Muscle of arm (tissue), 12 donors: ENCODE data around the gene KREMEN1. TPM values are rescaled to one million over a fixed set of nuclear protein-coding genes. Genes with fewer than 3 reads are reported as not detected.
A peak's percentile ranks its signal among the peaks of the same experiment; 100 is the strongest.

Source experiments
- DNase-seq: peaks from one replicate; pipeline ENCODE4 v3.0.0-alpha.2; 2013
- polyA plus RNA-seq, 12 donors: library from polyadenylated mRNA; unstranded; fragments of 120-200 nt; gene quantifications; one replicate each; pipeline ENCODE4 v1.2.1, GENCODE V29; 2013; ENCODE audit not compliant: insufficient read length in 12 of 12

Gene KREMEN1
- polyA plus RNA-seq, 12 donors = 65.7 to 117 (median 83.6) TPM; not detected in 1

DNA sequence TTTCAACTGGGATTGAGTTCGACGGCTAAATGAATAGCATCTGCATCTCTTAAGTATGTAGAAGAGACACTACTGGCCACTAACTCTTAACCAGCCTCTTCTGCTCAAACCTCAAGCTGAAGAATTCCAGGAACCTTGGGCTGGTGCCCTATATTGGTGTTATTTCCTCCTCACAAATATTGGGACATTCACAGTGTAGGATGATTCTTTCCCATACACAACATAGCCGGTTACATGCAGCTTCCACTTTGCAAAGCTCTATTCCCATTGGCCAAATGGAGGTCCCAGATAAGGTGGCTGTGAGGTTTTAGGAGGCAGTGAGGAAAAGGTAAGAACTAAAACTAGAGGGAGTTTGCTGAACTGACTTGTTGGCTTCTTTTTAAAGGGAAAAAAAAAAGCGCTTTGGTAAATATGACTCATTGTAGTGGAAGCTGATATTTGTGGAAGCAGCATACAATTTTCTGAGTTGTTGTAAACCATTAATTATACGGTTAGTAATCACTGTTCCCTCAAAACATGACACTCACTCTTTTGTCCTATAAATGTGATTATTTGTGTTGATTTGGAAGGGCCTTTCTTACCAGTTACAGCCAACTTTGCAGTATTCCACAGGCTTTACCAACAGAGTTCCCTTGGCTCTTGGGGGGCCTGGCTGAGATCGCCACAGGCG is 28.8 kb upstream of the KREMEN1 start:
- no peak for DNase-seq

DNA sequence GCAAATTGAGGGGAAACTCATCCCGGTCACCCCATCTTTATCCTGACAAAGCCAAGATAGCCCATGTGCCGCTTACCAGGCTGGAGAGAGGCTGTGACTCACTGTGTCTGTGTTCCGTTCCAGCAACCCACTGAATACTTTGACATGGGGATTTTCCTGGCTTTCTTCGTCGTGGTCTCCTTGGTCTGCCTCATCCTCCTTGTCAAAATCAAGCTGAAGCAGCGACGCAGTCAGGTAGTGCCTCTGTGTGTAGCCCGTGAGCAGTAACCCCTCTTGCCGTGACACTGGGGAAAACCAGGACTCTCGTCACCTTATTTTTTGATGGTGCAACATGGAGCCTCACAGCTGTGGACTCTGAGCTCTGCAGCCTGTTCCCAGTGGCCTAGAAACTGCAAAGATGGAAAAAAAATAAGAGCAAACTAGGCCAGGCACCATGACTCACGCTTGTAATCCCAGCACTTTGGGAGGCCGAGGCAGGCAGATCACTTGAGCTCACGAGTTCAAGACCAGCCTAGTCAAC is 28.1 kb upstream of the KREMEN1 start:
- DNase-seq = no peak

GRCh38 chr22:29048822-29049654 is 23.8 kb upstream of the KREMEN1 start:
- no peak for DNase-seq

- DNase-seq = no peak
Observed at GRCh38 chr22:29049655-29050263, 23.1 kb upstream of the KREMEN1 start.

GRCh38 chr22:29050457-29050856 is 22.4 kb upstream of the KREMEN1 start:
- no peak for DNase-seq

DNA sequence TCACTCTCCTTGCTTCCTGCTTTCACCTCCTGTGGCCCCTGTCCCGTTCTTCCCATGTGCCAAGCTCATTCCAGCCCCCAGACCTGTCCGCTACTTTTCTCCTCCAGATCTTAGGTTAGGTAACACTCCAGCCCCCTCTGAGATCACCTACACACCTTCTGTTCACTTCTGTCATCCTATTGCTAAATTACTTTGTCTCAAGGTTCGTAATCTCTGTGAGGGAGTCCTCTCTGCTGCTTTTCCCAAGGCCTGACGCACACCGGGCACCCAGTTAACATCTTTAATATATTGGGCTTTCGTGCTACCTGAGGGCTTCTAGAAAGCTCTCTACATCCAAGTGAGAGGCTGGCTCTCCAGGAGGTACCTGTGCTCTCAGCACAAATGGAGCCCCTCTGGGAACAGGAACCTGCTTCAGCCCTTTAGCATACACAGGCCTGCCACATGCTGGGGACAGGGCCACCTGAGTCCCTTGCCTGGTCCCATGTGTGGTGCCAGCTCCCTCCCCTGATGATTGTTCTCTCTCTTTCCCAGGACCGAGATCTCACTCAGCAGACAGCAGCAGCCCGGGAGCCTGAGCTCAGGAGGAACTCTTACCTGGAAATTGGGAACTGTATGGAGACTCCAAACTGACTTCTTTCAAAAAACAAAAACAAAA is 19.7 kb upstream of the KREMEN1 start:
- DNase-seq = no peak

DNA sequence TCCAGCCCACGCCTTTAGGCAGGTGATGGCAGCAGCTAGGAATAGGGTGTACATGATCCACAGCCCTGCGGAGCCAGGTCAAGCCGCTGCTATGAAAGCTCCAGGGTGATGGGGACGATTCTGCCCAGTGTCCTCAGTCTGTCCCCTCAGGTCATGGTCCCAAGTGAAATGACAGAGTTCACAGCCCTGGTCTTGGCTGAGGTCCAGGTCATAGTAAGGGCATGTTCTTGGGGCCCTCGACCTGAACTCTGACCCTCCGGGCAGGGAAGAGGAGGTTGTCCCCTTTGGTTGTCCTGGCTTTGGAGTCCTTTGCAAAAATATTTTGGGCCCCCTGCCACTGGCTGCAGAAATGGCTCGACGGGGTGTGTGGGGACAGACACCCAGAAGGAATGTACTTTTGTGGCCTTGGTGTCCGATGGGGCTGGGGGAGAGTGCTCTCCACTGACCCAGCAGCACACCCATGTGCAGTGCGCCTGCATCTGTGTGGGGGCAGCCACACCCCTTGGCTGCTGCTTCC is 18.5 kb upstream of the KREMEN1 start:
- DNase-seq = no peak

DNA sequence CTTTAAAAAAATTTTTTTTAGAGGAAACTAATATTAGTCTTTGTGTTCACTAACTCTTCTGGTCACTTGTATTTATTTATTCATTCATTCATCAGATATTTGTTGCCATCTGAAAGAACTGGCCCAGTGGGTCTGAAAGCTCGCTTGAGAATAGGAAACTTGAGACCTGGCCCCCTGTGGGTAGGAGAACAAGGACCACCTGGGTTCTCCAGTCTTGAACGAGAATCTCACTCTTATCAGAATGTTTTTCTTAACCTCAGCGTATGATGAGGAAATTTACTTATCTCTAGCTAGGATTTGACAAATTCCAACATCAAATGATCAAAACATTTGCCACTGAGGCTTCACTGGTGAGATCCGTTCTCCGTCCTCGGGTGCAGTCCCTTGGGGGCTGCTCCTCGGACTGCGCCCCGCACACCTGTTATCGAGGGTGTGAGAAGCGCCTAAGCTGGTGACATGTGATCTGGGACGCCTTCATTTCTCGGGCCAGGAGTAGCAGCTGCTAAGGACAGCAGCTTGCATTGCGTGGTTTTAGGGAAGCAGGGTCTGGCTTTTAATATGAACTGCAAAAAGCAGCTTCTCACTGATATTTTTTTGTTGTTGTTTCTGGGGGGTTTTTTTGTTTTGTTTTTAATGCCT is 17.5 kb upstream of the KREMEN1 start:
- no peak for DNase-seq

- no peak for DNase-seq
Observed at GRCh38 chr22:29056472-29056871, 16.4 kb upstream of the KREMEN1 start.

DNA sequence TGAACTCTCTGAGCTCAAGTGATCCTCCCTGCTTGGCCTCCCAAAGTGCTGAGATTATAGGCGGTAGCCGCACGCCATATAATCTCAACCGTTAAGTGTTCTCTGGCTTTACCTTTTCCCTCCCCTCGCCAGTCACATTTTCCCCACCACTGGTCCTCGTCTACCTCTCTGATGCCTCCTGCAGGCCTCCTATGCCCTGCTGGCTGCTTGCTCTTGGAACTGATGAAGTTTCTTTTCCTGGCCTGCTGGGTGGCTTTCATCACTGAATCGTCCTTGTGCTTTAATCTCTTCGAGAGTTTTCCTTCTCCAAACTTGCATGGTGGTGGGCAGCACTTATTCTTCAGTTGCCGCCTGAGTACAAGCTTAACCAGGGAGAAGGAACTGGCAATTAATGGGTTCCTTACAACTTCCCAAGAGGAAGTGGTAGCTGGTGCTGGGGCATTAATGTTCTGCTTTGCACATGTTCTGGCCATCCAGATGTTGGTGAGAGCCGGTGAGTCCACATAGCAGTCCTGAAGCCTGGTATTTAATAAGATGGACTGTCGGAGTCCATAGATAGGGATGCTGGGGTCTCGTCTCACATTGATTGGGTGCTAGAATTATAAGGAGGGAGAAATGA is 12.5 kb upstream of the KREMEN1 start:
- no peak for DNase-seq

DNA sequence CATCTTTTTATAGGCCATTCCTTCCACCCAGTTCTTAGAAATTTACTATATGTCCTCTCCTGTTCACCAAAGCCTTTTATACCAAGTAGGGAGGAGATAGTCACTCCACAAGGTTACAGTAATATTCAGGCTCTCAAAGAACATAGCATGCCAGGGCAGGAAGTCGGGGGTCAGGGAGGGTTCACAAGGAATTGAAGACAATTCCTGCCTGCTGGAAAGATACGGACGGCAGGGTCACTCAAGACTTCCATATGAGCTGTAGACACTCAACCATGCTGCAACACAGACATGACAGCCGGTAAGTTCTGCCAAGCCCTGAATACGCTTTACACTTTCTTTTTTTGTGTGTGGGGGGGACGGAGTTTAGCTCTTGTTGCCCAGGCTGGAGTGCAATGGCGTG is 11.9 kb upstream of the KREMEN1 start:
- DNase-seq = no peak

- no peak for DNase-seq
Observed at GRCh38 chr22:29061773-29062172, 11.1 kb upstream of the KREMEN1 start, which contains the start of gene C22orf31. TSS of gene C22orf31 (minus strand) at chr22:29061831. CDS start at chr22:29061792, 39 bp downstream.

GRCh38 chr22:29062286-29062821 is 10.5 kb upstream of the KREMEN1 start:
- DNase-seq = peak; percentile 25

DNA sequence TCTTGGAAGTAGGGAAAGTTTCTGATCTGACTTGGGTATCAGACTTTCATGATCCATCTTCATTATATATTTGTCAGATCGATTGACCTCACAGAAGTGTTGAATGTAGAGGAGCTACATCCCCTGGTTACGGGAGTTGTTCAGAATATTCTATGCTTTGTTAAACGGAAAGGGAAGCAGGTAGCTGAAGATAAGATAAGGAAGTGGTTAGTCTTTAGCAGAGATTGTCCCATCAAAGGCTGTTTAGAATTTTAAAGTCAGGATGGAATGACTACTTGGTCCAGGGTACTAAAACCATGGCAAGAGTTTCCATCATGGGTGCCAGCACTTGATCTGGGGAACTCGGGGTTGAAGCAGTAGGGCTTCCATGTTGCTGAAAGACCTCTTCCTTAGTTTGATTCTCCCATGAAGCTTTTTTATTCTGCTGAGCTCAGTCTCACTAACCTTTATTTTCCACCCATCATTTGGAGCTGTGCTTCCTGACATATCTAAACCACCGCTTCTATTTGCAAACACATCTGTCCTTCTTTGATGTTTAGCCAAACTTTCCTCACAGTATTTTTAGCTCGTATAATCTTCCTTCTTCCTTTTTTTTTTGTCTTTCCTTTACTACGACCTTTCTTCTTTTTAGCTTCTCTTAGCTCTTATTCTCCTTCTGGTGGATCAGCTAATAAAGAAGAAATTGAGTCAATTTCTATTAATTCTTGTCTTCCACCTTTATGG is 7.2 kb upstream of the KREMEN1 start:
- DNase-seq = no peak

DNA sequence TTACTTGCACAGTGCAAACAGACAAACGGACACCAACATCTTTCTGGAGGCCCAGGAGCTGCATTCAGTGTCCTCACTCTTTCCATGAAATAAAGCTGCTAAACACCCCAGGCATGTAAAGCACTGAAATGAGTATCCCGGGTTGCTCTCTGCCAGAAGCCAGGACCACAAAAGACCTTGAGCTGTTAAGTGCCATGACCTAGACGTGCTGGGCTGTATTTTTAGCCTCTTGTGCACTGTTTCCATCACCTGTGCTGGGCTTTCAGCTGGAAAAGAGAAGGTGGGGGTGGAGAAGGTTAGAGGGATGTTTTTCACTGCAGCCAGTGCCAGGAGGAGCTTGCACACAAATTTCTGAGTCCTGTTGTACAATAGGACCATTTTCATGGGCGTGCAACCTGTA is 3.4 kb upstream of the KREMEN1 start:
- no peak for DNase-seq

DNA sequence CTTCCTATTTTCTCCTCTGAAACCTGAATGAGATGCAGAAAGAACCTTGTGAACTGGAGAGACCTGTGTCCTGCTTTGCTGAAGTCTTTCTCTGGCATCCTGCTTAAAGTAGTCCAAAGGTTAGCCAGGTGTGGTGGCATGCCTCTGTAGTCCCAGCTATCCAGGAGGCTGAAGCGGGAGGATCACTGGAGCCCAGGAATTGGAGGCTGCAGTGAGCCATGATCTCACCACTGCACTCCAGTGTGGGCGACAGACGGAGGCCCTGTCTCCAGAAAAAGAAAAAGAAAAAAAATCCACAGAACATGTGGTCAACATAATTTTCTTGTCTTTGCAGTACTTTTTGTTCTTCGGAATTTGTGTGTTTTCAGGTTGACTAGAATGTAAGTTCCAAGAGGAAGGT is 2.3 kb upstream of the KREMEN1 start:
- DNase-seq = no peak

GRCh38 chr22:29071261-29072045 is 1.4 kb upstream of the KREMEN1 start:
- DNase-seq = no peak

- DNase-seq = peak; percentile 66
Observed at GRCh38 chr22:29072193-29072978, 449 bp upstream of the KREMEN1 start.
